Panc1 (cell line): ENCODE data around the gene ATP6V1C2.

ENCODE experiments used
- POLR2AphosphoS5 ChIP-seq: IDR thresholded peaks from 2 replicates; pipeline ENCODE4 v1.6.1; 2012; ENCODE audit warnings: mild to moderate bottlenecking, low read depth, low read length, moderate library complexity
- TF ChIP-seq, protein P1 (sequence below): fragments of 450-650 bp; IDR thresholded peaks from 2 replicates; pipeline ENCODE4 v1.5.1; 2017; ENCODE audit warnings: mild to moderate bottlenecking

- TF ChIP-seq, protein P1, sequence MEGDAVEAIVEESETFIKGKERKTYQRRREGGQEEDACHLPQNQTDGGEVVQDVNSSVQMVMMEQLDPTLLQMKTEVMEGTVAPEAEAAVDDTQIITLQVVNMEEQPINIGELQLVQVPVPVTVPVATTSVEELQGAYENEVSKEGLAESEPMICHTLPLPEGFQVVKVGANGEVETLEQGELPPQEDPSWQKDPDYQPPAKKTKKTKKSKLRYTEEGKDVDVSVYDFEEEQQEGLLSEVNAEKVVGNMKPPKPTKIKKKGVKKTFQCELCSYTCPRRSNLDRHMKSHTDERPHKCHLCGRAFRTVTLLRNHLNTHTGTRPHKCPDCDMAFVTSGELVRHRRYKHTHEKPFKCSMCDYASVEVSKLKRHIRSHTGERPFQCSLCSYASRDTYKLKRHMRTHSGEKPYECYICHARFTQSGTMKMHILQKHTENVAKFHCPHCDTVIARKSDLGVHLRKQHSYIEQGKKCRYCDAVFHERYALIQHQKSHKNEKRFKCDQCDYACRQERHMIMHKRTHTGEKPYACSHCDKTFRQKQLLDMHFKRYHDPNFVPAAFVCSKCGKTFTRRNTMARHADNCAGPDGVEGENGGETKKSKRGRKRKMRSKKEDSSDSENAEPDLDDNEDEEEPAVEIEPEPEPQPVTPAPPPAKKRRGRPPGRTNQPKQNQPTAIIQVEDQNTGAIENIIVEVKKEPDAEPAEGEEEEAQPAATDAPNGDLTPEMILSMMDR = no peak
- no peak for TF ChIP-seq POLR2AphosphoS5
Observed at GRCh38 chr2:10774394-10774793, 53.0 kb downstream of the ATP6V1C2 start.
